HepG2 (cell line): ENCODE measurements around the gene AGER. TPM values are rescaled to one million over a fixed set of nuclear protein-coding genes. Genes with fewer than 3 reads are reported as not detected.
A peak's percentile ranks its signal among the peaks of the same experiment; 100 is the strongest.

Source experiments
- ARNTL ChIP-seq: sonication (generic); formaldehyde crosslinking; IDR thresholded peaks from 2 replicates; pipeline ENCODE4 v1.4.0; 2020; ENCODE audit warnings: mild to moderate bottlenecking, missing genetic modification reagents
- BRD4 ChIP-seq: sonication (generic); formaldehyde crosslinking; IDR thresholded peaks from 2 replicates; pipeline ENCODE4 v1.4.0; 2020; ENCODE audit warnings: missing genetic modification reagents
- CHCHD3 ChIP-seq: sonication (generic); formaldehyde crosslinking; IDR thresholded peaks from 2 replicates; pipeline ENCODE4 v1.8.0; 2022; ENCODE audit warnings: mild to moderate bottlenecking, missing genetic modification reagents, moderate library complexity
- EEA1 ChIP-seq: sonication (generic); formaldehyde crosslinking; IDR thresholded peaks from 2 replicates; pipeline ENCODE4 v1.5.1; 2020; ENCODE audit warnings: mild to moderate bottlenecking, missing genetic modification reagents, borderline replicate concordance
- ELF1 ChIP-seq: sonication (generic); formaldehyde crosslinking; IDR thresholded peaks from 2 replicates; pipeline ENCODE4 v1.4.0; 2020; ENCODE audit warnings: missing genetic modification reagents
- GTF2F1 ChIP-seq: fragments of 150-350 bp; IDR thresholded peaks from 2 replicates; pipeline ENCODE4 v1.6.1; 2014; ENCODE audit warnings: low read length
- GZF1 ChIP-seq: sonication (generic); formaldehyde crosslinking; IDR thresholded peaks from 2 replicates; pipeline ENCODE4 v1.5.1; 2020; ENCODE audit warnings: mild to moderate bottlenecking, missing genetic modification reagents
- HNRNPH1 ChIP-seq: fragments of 200-400 bp; formaldehyde crosslinking; optimal IDR thresholded peaks from 2 replicates; pipeline ENCODE3; 2017; ENCODE audit warnings: mild to moderate bottlenecking, low read depth, low read length
- PHF8 ChIP-seq: sonication (generic); formaldehyde crosslinking; IDR thresholded peaks from 2 replicates; pipeline ENCODE4 v1.5.0; 2020; ENCODE audit warnings: missing genetic modification reagents
- SMC3 ChIP-seq: IDR thresholded peaks from 2 replicates; pipeline ENCODE4 v1.6.1; 2011; ENCODE audit warnings: low read length, improper control_type of control experiment
- TFAP4 ChIP-seq: sonication (generic); IDR thresholded peaks from 2 replicates; pipeline ENCODE4 v1.6.1; 2016; ENCODE audit warnings: low read depth, borderline replicate concordance
- TOE1 ChIP-seq: sonication (generic); formaldehyde crosslinking; IDR thresholded peaks from 2 replicates; pipeline ENCODE4 v1.4.0; 2020; ENCODE audit warnings: mild to moderate bottlenecking, missing genetic modification reagents
- U2AF2 ChIP-seq: fragments of 200-400 bp; formaldehyde crosslinking; IDR thresholded peaks from 2 replicates; pipeline ENCODE4 v1.6.1; 2017; ENCODE audit warnings: low read depth, mild to moderate bottlenecking, low read length
- ZBED4 ChIP-seq: sonication (generic); formaldehyde crosslinking; IDR thresholded peaks from 2 replicates; pipeline ENCODE4 v1.4.0; 2020; ENCODE audit warnings: missing genetic modification reagents, borderline replicate concordance
- ZMYM4 ChIP-seq: sonication (generic); formaldehyde crosslinking; IDR thresholded peaks from 2 replicates; pipeline ENCODE4 v1.8.1; 2023; ENCODE audit warnings: mild to moderate bottlenecking, missing genetic modification reagents
- ZNF513 ChIP-seq: sonication (generic); formaldehyde crosslinking; conservative IDR thresholded peaks from 2 replicates; pipeline ENCODE4 v1.5.0; 2020; ENCODE audit warnings: missing genetic modification reagents
- polyA plus RNA-seq, 8 experiments: library from polyadenylated mRNA; depleted of rRNA in 3 of 8; stranded (reverse) in 7 of 8; unstranded in 1 of 8; fragments of >200 nt; fragmentation: Illumina TruSeq in 4 of 8; extraction: Trizol in 4 of 8; gene quantifications; 2 replicates each; pipeline versions ENCODE4 v1.2.1 to v1.2.3, GENCODE V29; 2011 to 2016; ENCODE audit warnings: low read depth in 4 of 8, missing spikeins in 1 of 8, mixed read lengths in 1 of 8; ENCODE audit not compliant: insufficient read depth in 1 of 8
- total RNA-seq, 5 experiments: library from RNA; depleted of rRNA; stranded (reverse); fragments of >200 nt; fragmentation: Illumina TruSeq; extraction: Trizol; gene quantifications; 2 replicates each; pipeline ENCODE4 v1.2.3, GENCODE V29; 2016; ENCODE audit warnings: low read depth in 1 of 5
- TF ChIP-seq, protein P1 (sequence below): sonication (generic); formaldehyde crosslinking; IDR thresholded peaks from 2 replicates; pipeline ENCODE4 v1.5.1; 2020; ENCODE audit warnings: mild to moderate bottlenecking, missing genetic modification reagents
- TF ChIP-seq, protein P2 (sequence below): sonication (generic); formaldehyde crosslinking; IDR thresholded peaks from 2 replicates; pipeline ENCODE4 v1.5.1; 2020; ENCODE audit warnings: mild to moderate bottlenecking, moderate library complexity, missing genetic modification reagents

AGER gene
- total and polyA plus RNA-seq, 2 of the 13 experiments (the other 11 are each of a cell fraction or from before 2014, with no cell fraction given): 1.9 to 5.1 TPM

- TF ChIP-seq ZNF513 (CRISPR knock-in tag) (0 out of 2 replicates have a peak, but pooled peaks have one; percentile 21), ARNTL (CRISPR knock-in tag) (peak; percentile 7; the same call in 1 of the 2 replicates), TOE1 (CRISPR knock-in tag) (no peak), BRD4 (CRISPR knock-in tag) (no peak), SMC3 (peak; percentile 45), GZF1 (no peak), CHCHD3 (no peak), ZBED4 (CRISPR knock-in tag) (no peak), U2AF2 (no peak), ZMYM4 (CRISPR knock-in tag) (no peak), EEA1 (CRISPR knock-in tag) (no peak), HNRNPH1 (no peak), ELF1 (no peak; the same call in 1 of the 2 replicates), PHF8 (no peak), TFAP4 (no peak), GTF2F1 (0 out of 2 replicates have a peak, but pooled peaks have one; percentile 10)
- TF ChIP-seq, protein P1, sequence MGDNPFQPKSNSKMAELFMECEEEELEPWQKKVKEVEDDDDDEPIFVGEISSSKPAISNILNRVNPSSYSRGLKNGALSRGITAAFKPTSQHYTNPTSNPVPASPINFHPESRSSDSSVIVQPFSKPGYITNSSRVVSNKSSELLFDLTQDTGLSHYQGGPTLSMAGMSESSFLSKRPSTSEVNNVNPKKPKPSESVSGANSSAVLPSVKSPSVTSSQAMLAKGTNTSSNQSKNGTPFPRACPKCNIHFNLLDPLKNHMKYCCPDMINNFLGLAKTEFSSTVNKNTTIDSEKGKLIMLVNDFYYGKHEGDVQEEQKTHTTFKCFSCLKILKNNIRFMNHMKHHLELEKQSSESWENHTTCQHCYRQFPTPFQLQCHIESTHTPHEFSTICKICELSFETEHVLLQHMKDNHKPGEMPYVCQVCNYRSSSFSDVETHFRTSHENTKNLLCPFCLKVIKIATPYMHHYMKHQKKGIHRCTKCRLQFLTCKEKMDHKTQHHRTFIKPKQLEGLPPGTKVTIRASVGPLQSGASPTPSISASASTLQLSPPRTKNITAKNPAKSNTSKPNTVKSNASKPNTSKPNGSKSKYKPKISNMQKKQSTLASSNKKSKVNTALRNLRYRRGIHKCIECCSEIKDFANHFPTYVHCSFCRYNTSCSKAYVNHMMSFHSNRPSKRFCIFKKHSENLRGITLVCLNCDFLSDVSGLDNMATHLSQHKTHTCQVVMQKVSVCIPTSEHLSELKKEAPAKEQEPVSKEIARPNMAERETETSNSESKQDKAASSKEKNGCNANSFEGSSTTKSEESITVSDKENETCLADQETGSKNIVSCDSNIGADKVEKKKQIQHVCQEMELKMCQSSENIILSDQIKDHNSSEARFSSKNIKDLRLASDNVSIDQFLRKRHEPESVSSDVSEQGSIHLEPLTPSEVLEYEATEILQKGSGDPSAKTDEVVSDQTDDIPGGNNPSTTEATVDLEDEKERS: no peak
- TF ChIP-seq, protein P2, sequence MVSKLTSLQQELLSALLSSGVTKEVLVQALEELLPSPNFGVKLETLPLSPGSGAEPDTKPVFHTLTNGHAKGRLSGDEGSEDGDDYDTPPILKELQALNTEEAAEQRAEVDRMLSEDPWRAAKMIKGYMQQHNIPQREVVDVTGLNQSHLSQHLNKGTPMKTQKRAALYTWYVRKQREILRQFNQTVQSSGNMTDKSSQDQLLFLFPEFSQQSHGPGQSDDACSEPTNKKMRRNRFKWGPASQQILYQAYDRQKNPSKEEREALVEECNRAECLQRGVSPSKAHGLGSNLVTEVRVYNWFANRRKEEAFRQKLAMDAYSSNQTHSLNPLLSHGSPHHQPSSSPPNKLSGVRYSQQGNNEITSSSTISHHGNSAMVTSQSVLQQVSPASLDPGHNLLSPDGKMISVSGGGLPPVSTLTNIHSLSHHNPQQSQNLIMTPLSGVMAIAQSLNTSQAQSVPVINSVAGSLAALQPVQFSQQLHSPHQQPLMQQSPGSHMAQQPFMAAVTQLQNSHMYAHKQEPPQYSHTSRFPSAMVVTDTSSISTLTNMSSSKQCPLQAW (CRISPR knock-in tag): no peak
Observed at GRCh38 chr6:32194825-32195651, 11.0 kb upstream of the AGER start (continued).
